HG03064 (cell line): ENCODE data around the gene CDKAL1.
"Not testable (repeated sequence)": the region's sequence is repeated elsewhere in the genome, so short reads cannot be mapped to it uniquely, and the experiment has no call there.

ENCODE experiments used
- ATAC-seq: cut with Tn5 transposase; IDR thresholded peaks from one replicate; pipeline ENCODE4 v1.9.1; 2021; ENCODE audit warnings: low read depth; ENCODE audit not compliant: unreplicated experiment

The CDKAL1 gene

DNA sequence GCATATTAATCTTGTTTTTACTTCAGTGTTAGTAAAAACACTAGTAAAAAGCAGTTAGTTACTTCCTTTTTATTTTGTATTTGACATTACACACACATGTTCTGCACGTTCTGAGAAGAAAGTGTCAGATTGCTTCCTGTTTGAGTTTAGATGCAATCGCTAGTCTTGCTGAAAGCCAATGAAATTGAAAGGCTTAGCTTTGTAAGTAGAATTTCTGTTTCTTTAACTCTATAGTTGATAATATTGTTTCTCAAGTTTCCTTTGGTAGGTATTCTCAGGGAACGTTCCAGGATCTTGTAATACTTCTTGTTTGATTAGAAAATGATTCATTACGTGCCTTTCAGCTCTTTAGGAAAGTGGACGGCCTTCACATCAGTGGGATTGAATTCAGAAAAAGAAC lies 55.0 kb downstream of the CDKAL1 start:
- ATAC-seq: no peak

GRCh38 chr6:20590476-20590875 lies 56.2 kb downstream of the CDKAL1 start:
- ATAC-seq: not testable (repeated sequence)

GRCh38 chr6:20594299-20594853 lies 60.1 kb downstream of the CDKAL1 start:
- ATAC-seq: not testable (repeated sequence)

GRCh38 chr6:20599302-20600051 lies 65.2 kb downstream of the CDKAL1 start:
- ATAC-seq: no peak

GRCh38 chr6:20600831-20601230 lies 66.6 kb downstream of the CDKAL1 start:
- no peak for ATAC-seq

DNA sequence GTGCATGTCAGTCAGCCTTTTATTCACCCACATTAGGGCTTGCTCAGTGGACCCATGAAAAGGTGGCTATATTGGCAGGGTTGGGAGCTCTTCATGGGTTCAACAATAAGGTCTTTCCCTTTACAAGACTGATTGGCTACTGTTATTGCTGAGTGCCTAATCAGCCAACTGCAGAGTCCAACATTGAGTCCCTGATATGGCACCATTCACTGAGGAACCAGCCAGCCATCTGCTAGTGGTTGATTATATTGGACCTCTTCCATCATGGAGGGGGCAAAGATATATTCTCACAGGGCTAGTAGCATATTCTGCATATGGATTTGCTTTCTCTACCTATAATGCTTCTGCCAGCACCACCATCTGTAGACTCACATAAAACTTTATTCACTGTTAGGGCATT lies 69.9 kb downstream of the CDKAL1 start:
- ATAC-seq: no peak

DNA sequence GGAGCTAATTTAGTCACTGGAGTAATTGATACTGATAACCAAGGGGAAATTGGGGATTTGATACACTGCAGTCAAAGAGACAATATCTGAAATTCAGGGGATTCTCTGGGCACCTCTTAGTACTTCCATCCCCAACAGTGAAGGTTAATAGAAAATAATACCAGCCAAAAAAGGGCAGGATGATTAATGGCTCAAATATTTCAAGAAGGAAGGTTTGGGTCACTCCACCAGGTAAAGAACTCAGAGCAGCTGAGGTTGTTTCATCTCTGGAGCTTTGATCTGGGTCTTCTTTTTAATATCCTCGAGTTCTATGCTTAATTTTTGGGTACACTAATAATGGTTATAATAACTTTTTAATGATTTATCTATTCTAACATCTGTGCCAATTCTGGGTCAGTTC lies 70.8 kb downstream of the CDKAL1 start:
- no peak for ATAC-seq

GRCh38 chr6:20605581-20605980 lies 71.3 kb downstream of the CDKAL1 start:
- ATAC-seq: no peak

GRCh38 chr6:20606831-20607230 lies 72.6 kb downstream of the CDKAL1 start:
- ATAC-seq: no peak

GRCh38 chr6:20608356-20608755 lies 74.1 kb downstream of the CDKAL1 start:
- ATAC-seq: no peak

DNA sequence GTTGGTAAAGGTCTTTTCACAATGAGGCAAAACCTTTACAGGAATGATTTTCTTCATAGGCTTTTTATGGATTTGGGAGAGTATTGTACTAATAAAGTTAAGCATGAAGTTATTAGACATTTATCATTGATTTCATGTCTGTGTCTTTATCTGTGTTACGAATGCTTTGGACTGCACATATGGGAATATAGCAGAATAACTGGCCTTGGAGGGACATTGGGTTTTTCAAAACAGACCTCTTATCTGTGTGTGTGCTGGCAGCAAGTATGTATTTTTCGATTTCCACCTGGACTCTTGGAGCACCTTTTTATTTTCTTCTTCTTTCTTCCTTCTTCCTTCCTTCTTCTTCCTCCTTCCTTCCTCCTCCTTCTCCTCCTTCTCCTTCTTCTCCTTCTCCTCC lies 74.6 kb downstream of the CDKAL1 start:
- ATAC-seq: no peak

DNA sequence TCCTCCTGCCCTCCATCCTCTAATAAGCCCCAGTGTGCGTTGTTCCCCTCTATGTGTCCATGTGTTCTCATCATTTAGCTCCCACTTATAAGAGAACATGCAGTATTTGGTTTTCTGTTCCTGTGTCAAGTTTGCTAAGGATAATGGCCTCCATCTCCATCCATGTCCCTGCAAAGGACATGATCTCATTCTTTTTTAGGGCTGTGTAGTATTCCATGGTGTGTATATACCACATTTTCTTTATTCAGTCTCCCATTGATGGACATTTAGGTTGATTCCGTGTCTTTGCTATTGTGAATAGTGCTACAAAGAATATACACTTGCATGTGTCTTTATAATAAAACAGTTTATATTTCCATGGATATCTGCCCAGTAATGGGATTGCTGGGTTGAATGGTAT lies 75.7 kb downstream of the CDKAL1 start:
- not testable (repeated sequence) for ATAC-seq

DNA sequence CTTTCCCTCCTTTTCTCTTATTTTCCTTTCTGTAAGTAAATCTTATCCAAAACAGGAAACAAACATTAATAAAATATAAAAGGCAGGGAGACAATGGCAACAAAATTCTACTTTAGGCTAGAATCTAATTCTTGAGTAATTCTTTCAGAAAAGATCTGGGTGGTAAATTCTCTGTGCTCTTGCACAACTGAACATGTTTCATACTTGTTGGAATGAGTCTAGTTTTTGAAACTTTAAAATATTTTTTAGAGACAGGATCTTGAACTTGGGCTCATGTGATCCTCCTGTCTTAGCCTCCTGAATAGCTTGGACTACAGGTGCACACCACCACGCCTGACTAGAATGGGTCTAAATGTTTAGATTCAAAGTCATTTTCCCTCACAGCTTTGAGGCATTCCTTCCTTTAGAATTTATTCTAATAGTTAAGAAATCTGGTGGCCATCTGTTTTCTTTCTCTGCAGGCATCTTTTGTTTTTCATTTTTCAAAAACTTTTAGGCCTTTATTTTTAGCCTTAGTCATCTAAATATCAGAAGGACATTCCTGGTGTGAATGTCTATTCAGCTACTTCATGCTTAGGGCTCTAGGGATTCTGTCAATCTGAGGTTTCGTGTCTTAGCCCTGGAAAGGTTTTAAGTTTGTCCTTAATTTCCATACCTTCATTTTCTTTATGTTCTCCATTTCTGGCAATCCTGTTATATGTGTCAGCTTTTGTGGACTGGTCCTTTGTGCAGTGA lies 76.5 kb downstream of the CDKAL1 start:
- ATAC-seq: no peak

DNA sequence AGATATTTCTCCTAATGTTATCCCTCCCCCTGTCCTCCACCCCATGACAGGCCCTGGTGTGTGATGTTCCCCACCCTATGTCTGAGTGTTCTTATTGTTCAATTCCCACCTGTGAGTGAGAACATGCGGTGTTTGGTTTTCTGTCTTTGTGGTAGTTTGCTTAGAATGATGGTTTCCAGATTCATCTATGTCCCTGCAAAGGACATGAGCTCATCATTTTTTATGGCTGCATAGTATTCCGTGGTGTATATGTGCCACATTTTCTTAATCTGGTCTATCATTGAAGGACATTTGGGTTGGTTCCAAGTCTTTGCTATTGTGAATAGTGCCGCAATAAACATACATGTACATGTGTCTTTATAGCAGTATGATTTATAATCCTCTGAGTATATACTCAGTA lies 83.3 kb downstream of the CDKAL1 start:
- ATAC-seq: not testable (repeated sequence)

DNA sequence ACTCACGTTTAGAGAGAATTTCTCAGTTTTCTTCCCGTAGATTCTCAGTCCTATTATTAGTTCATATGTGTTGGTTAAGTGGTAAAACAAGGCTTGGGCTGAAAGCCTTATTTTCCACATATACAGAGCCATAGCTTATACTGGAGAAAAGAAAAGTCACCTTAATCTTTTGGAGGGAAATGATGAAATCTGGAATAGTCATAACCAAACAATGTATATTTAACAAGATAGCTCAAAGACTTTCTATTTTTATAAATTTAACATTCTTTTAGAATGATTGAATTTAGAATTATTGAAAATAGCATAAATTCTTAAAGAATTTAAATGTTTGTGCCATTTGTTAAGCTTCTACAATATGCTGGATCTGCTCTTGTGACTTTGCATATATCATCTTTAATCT lies 85.8 kb downstream of the CDKAL1 start:
- ATAC-seq: no peak

DNA sequence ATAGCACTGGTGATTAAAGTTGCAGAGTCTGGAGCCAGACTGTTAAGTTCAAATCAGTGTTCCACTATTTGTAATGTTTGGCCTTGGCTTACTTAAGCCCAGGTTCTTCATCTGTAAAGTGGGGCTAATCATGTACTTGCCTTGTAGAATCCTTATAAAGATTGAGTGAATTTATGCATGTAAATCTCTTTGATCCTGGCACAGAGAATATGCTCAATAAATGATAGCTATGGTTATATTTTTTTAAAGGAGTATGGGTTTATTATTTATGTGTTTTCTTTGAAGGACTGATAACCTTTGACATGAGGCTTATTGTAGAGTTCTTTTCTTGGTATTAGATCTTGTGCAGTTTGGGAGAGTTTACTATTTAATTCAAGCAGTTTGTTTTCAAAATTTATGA lies 89.5 kb downstream of the CDKAL1 start:
- ATAC-seq: no peak

DNA sequence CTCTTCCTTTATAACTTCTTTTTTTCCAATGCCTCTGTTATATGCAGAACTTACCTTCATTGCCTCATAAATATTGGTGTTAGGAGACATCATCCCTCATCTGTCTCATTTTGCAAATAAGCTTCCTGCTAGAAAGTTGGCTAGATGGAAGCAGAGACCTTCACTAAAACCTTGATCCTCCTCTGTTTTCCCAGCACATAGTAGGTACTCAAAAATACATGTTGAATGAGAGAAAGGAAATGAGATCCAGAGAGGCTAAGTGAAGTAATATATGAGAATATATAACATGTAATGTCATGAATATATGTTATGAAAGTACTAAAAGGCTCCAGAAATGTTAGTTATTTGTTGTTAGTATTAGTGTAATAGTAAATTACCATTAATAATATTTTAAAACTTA lies 91.9 kb downstream of the CDKAL1 start:
- no peak for ATAC-seq

GRCh38 chr6:20629509-20629908 lies 95.3 kb downstream of the CDKAL1 start:
- ATAC-seq: no peak

DNA sequence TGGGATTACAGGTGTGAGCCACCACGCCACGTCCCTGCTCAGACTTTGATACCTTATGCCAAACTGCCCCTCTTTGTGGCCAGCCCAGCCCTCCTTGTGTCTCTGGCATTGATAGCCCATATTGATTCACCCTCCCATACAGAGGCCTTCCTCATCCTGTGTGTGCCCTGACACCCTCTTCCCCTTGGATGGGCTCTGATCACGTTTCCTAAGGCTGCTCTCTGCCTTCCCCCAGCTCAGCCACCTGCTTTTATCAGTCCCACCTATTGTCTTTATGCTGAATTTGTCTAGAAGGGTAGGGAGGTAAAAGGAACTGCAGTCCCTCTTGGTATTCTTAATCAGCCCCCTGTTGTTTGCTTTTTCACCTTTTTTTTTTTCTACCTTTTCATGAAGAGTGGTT lies 95.9 kb downstream of the CDKAL1 start:
- no peak for ATAC-seq

GRCh38 chr6:20630617-20631548 lies 96.6 kb downstream of the CDKAL1 start:
- no peak for ATAC-seq

GRCh38 chr6:20631549-20631924 lies 97.3 kb downstream of the CDKAL1 start:
- no peak for ATAC-seq
